Endothelial cell of umbilical vein (primary cell): ENCODE measurements around the gene POLE2. TPM values are rescaled to one million over a fixed set of nuclear protein-coding genes. Genes with fewer than 3 reads are reported as not detected.

Experiments used
- BruUV-seq: library from RNA; stranded (reverse); fragments of 400-500 nt; replicated peaks from 2 replicates; lab custom pipeline; 2021; lab: Mats Ljungman, UMichigan
- CTCF ChIA-PET: fragments of 300-600, 350-600 bp; sonication (Branson Sonifier 250); formaldehyde crosslinking; loops from one replicate; lab custom pipeline; 2021; ENCODE audit warnings: antibody characterized with exemption, inconsistent platforms; lab: Charles Lee
- POLR2A ChIA-PET: fragments of 300-600, 350-600 bp; sonication (Branson Sonifier 250); formaldehyde crosslinking; loops from one replicate; lab custom pipeline; 2021; ENCODE audit warnings: antibody characterized with exemption, inconsistent platforms; lab: Charles Lee
- DNase-seq: peaks from one replicate; pipeline ENCODE4 v3.0.0-alpha.2; 2011; ENCODE audit warnings: low read depth, low spot score
- FAIRE-seq: peaks from 2 replicates; lab custom pipeline; 2011; peaks lifted over from hg19 to GRCh38; lab: Jason Lieb, UNC
- H2AFZ ChIP-seq: 2 replicates; pipeline ENCODE4 v1.6.0; 2012; ENCODE audit warnings: low read depth, low read length, control low read depth, inconsistent platforms
- H3K27ac ChIP-seq: 2 replicates; pipeline ENCODE4 v1.5.1; 2011; ENCODE audit warnings: low read depth, mild to moderate bottlenecking, control low read depth, low read length, moderate library complexity; ENCODE audit not compliant: insufficient read depth
- H3K27me3 ChIP-seq, 2 experiments: 2 replicates each; pipeline versions ENCODE4 v1.6.0 to v1.6.1; 2011; ENCODE audit warnings: low read length in 2 of 2, mixed read lengths in 1 of 2; ENCODE audit not compliant: control insufficient read depth in 2 of 2, insufficient read depth in 2 of 2
- H3K36me3 ChIP-seq, 2 experiments: 2 replicates in 1 of 2; 3 replicates in 1 of 2; pipeline ENCODE4 v1.5.1; 2011; ENCODE audit warnings: low read length in 2 of 2, mild to moderate bottlenecking in 1 of 2, moderate library complexity in 1 of 2; ENCODE audit not compliant: control insufficient read depth in 2 of 2, insufficient read depth in 2 of 2; ENCODE audit errors: extremely low read depth in 1 of 2
- H3K4me1 ChIP-seq: 3 replicates; pipeline ENCODE4 v1.5.1; 2011; ENCODE audit warnings: mild to moderate bottlenecking, low read length; ENCODE audit not compliant: control insufficient read depth, insufficient read depth; ENCODE audit errors: extremely low read depth
- H3K4me2 ChIP-seq: 2 replicates; pipeline ENCODE4 v1.6.1; 2011; ENCODE audit warnings: low read length, control low read depth, mixed read lengths; ENCODE audit not compliant: insufficient read depth
- H3K4me3 ChIP-seq, 3 experiments: fragments of 200-600 bp in 1 of 3; sonication (generic), shearing (Covaris generic) in 1 of 3; replicated peaks in 1 of 3; 2 replicates each; pipeline ENCODE4 v1.5.1; 2011 to 2016; ENCODE audit warnings: control low read depth in 3 of 3, low read length in 3 of 3, mild to moderate bottlenecking in 2 of 3, inconsistent platforms in 1 of 3, low read depth in 1 of 3, moderate library complexity in 1 of 3; ENCODE audit not compliant: insufficient read depth in 1 of 3
- H3K79me2 ChIP-seq: 2 replicates; pipeline ENCODE4 v1.6.0; 2012; ENCODE audit warnings: low read length, inconsistent platforms; ENCODE audit not compliant: control insufficient read depth, insufficient read depth
- H3K9ac ChIP-seq: replicated peaks from 2 replicates; pipeline ENCODE3; 2011; ENCODE audit warnings: low read length, control low read depth; ENCODE audit not compliant: insufficient read depth; ENCODE audit errors: extremely low read depth
- H3K9me1 ChIP-seq: replicated peaks from 3 replicates; pipeline ENCODE4 v1.6.0; 2011; ENCODE audit warnings: mild to moderate bottlenecking, low read length; ENCODE audit not compliant: control insufficient read depth, insufficient read depth; ENCODE audit errors: extremely low read depth
- H3K9me3 ChIP-seq: replicated peaks from 2 replicates; pipeline ENCODE4 v1.5.1; 2012; ENCODE audit warnings: low read length, inconsistent platforms; ENCODE audit not compliant: control insufficient read depth, insufficient read depth
- H4K20me1 ChIP-seq: replicated peaks from 2 replicates; pipeline ENCODE3; 2011; ENCODE audit warnings: mild to moderate bottlenecking, low read length; ENCODE audit not compliant: control insufficient read depth, insufficient read depth; ENCODE audit errors: extremely low read depth
- EZH2 ChIP-seq: IDR thresholded peaks from 2 replicates; pipeline ENCODE4 v1.6.1; 2012; ENCODE audit warnings: borderline replicate concordance, low read depth, mild to moderate bottlenecking, moderate library complexity, low read length, inconsistent platforms; ENCODE audit not compliant: severe bottlenecking
- MAX ChIP-seq: IDR thresholded peaks from 2 replicates; pipeline ENCODE4 v1.6.1; 2011; ENCODE audit not compliant: insufficient read depth, insufficient read length
- dilution Hi-C: fragments of 300-500 bp; cut with MboI; formaldehyde crosslinking; loops from one replicate; pipeline ENCODE4 v1.15.0; 2019; ENCODE audit warnings: low sequenced_read_pairs; ENCODE audit not compliant: extremely low pct_ligation_motif_present
- intact Hi-C: fragments of 100-400 bp; cut with micrococcal nuclease; formaldehyde crosslinking; loops from one replicate; pipeline ENCODE4 v1.10.0; 2022
- polyA plus RNA-seq, 4 experiments: library from polyadenylated mRNA; depleted of rRNA in 3 of 4; stranded (reverse) in 3 of 4; unstranded in 1 of 4; fragments of >200 nt; gene quantifications; 2 replicates each; pipeline versions ENCODE4 v1.2.1 to v1.2.3, GENCODE V29; 2011 to 2012; ENCODE audit warnings: missing spikeins in 1 of 4
- total RNA-seq: library from RNA; stranded (reverse); gene quantifications from 2 replicates; pipeline ENCODE4 v1.2.3, GENCODE V29; 2021

POLE2 gene
- total and polyA plus RNA-seq, 2 donors (not counting 3 experiments of a cell fraction or from before 2014, with no cell fraction given): 12.5 to 16.4 TPM

GRCh38 chr14:49621114-49621881 is 66.7 kb downstream of the POLE2 start:
- Histone ChIP-seq H2AFZ (peak overlapping the region; percentile 81), H3K4me3 (peak overlapping the region; percentile 59 to 95 (median 83)), H3K9me1 (no peaks in the 10 kb centered on the region), H4K20me1 (no peaks in the 10 kb centered on the region), H3K27ac (peak overlapping the region; percentile 69), H3K79me2 (peaks cover 80% of the 10 kb centered on the region), H3K9me3 (no peaks in the 10 kb centered on the region), H3K4me2 (peak overlapping the region; percentile 86), H3K9ac (peak overlapping the region; percentile 90), H3K4me1 (peaks cover 40% of the 10 kb centered on the region), H3K27me3 (no peaks in the 10 kb centered on the region), H3K36me3 (peaks cover 0 to 3% of the 10 kb centered on the region in 2 experiments)
- CTCF ChIA-PET: interaction anchor here (0.6 to 6.4 kb wide), 8 partner anchors 9 to 160 kb away, joined by 3 to 80 read pairs (median 10); partner anchors contain the start of genes DNAAF2, KLHDC2, LRR1 and RPS29
- BruUV-seq: no TSS peak
- POLR2A ChIA-PET: interaction anchor here (0.6 to 2.5 kb wide), 6 partner anchors 9 to 148 kb away, joined by 4 to 15 read pairs (median 10); partner anchors contain the start of genes LRR1 and RPS29
- peak; percentile 6 for DNase-seq
- TF ChIP-seq MAX (peak; percentile 22), EZH2 (no peak)
- dilution Hi-C loops (no loop called here), intact Hi-C loops (loop anchor here (10.0 kb wide), 1 partner anchor 614 kb away; the partner anchor contains the start of gene SOS2)
- FAIRE-seq: no peak
